ENCODE results near the gene TMEM270. TPM values are rescaled to one million over a fixed set of nuclear protein-coding genes. Genes with fewer than 3 reads are reported as not detected.

Gene TMEM270
- total RNA-seq, 4 donors from 2014 or later, result not detected

DNA sequence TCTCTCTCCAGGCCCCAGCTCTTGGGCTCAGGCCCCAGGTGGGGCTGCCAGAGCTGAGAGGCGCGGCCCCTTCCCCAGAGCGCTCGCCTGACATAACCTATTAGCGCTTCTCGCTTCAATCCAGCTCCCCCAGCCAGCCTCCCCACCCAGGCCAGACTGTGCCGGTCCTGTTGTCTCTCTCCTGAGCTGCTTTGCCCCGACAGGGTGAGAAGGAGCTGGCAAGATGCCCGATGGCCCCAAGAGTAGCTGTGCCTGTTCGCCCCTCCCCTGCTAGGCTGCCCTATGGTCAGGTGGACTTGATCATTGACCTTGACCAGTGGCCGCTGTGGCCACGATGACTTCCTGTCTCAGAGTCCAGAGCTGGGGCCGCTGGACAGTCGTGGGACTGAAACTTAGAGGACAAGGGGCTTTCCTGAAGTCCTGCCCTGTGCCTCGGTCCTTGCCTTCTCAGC lies 9.1 kb downstream of the TMEM270 start:
- intact Hi-C loops (cut with DNase I; ENCODE audit: low total_unique reads), result no loop called here
- 50 to 52% methylated on average over 15 of the region's 15 CpGs for WGBS, 2 donors
- no peak overlapping the region for H3K4me3 ChIP-seq (ENCODE audit: low read depth, poor library complexity, severe bottlenecking)
- peak in 1 of 3 donors; percentile 85 for TF ChIP-seq CTCF (IDR thresholded peaks at IDR 0.05)
- no peak for TF ChIP-seq POLR2A (IDR thresholded peaks at IDR 0.05)
- DNase-seq (ENCODE audit: low spot score in 2 of 2), result no peak

GRCh38 chr7:73871163-73872011 lies 10.4 kb downstream of the TMEM270 start:
- intact Hi-C loops (cut with DNase I; ENCODE audit: low total_unique reads), result no loop called here
- no peak for DNase-seq (ENCODE audit: low spot score in 2 of 2)
- no peak overlapping the region for H3K4me3 ChIP-seq (ENCODE audit: low read depth, poor library complexity, severe bottlenecking)
- WGBS, 2 donors, result 49 to 60% methylated on average over 13 to 19 of the region's 20 CpGs
- TF ChIP-seq CTCF (IDR thresholded peaks at IDR 0.05) (no peak), POLR2A (IDR thresholded peaks at IDR 0.05) (no peak)

- WGBS, 2 donors, result 61 to 68% methylated on average over 12 to 13 of the region's 13 CpGs
- no peak overlapping the region for H3K4me3 ChIP-seq (ENCODE audit: low read depth, poor library complexity, severe bottlenecking)
- intact Hi-C loops (cut with DNase I; ENCODE audit: low total_unique reads), result no loop called here
- TF ChIP-seq POLR2A (IDR thresholded peaks at IDR 0.05) (no peak), CTCF (IDR thresholded peaks at IDR 0.05) (no peak)
- DNase-seq (ENCODE audit: low spot score in 2 of 2), result no peak
Measured at GRCh38 chr7:73872056-73872908, 11.3 kb downstream of the TMEM270 start.

DNA sequence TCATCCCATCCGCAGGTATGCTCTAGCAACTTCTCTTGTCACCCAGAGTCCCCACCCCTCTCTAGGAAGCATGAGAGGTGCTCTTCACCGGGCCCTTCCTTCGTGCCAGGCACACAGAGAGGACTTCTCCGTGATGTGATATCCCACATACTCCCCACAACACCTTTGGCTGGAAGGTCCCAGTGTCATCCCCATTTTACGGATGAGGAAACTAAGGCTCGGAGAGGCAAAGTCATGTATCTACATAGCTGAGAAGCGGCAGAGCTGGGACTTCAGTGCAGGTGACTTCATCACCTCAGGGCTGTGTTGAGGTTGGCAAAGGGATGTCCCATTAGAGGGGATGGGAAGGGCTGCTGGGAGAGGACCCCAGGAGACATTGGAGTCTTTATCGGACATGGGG lies 15.4 kb downstream of the TMEM270 start:
- 95 to 97% methylated on average over 8 of the region's 8 CpGs for WGBS, 2 donors

GRCh38 chr7:73876973-73877372 lies 16.0 kb downstream of the TMEM270 start:
- no peak for DNase-seq (ENCODE audit: low spot score in 2 of 2)
- WGBS, 2 donors, result 89% methylated on average over 7 to 12 of the region's 12 CpGs
- intact Hi-C loops (cut with DNase I; ENCODE audit: low total_unique reads), result no loop called here
- TF ChIP-seq CTCF (IDR thresholded peaks at IDR 0.05) (no peak), POLR2A (IDR thresholded peaks at IDR 0.05) (no peak)
- H3K4me3 ChIP-seq (ENCODE audit: low read depth, poor library complexity, severe bottlenecking), result no peak overlapping the region

More for the DNA sequence above, 15.4 kb downstream of the TMEM270 start:
- intact Hi-C loops (cut with DNase I; ENCODE audit: low total_unique reads), result no loop called here
- TF ChIP-seq POLR2A (IDR thresholded peaks at IDR 0.05) (no peak), CTCF (IDR thresholded peaks at IDR 0.05) (no peak)
- no peak for DNase-seq (ENCODE audit: low spot score in 2 of 2)
- no peak overlapping the region for H3K4me3 ChIP-seq (ENCODE audit: low read depth, poor library complexity, severe bottlenecking)

Measured in lower leg skin (tissue), 4 donors.